HepG2 (cell line): ENCODE data around the gene PCCB. TPM values are rescaled to one million over a fixed set of nuclear protein-coding genes. Genes with fewer than 3 reads are reported as not detected.

Source experiments
- CBX1 ChIP-seq: IDR thresholded peaks from one replicate; pipeline ENCODE4 v1.6.1; 2016; ENCODE audit warnings: antibody characterized with exemption, low read depth
- CEBPG ChIP-seq: IDR thresholded peaks from 2 replicates; pipeline ENCODE4 v1.6.1; 2016
- ELF4 ChIP-seq: sonication (generic); formaldehyde crosslinking; IDR thresholded peaks from 2 replicates; pipeline ENCODE4 v1.5.0; 2020; ENCODE audit warnings: missing genetic modification reagents, mild to moderate bottlenecking, moderate library complexity, borderline replicate concordance
- HOMEZ ChIP-seq: IDR thresholded peaks from 2 replicates; pipeline ENCODE4 v1.6.1; 2016; ENCODE audit warnings: low read depth
- KAT7 ChIP-seq: IDR thresholded peaks from 2 replicates; pipeline ENCODE4 v1.6.1; 2018; ENCODE audit warnings: borderline replicate concordance, missing compliant biosample characterization
- NFRKB ChIP-seq: fragments of 450-650 bp; IDR thresholded peaks from 2 replicates; pipeline ENCODE4 v1.6.1; 2017
- ONECUT2 ChIP-seq: sonication (generic); formaldehyde crosslinking; IDR thresholded peaks from 2 replicates; pipeline ENCODE4 v1.4.0; 2020; ENCODE audit warnings: missing genetic modification reagents
- PAF1 ChIP-seq: IDR thresholded peaks from 2 replicates; pipeline ENCODE4 v1.6.1; 2016; ENCODE audit warnings: missing genetic modification reagents, missing compliant biosample characterization
- XBP1 ChIP-seq: sonication (generic); formaldehyde crosslinking; IDR thresholded peaks from 2 replicates; pipeline ENCODE4 v1.5.0; 2020; ENCODE audit warnings: missing genetic modification reagents
- ZBED4 ChIP-seq: sonication (generic); formaldehyde crosslinking; IDR thresholded peaks from 2 replicates; pipeline ENCODE4 v1.4.0; 2020; ENCODE audit warnings: missing genetic modification reagents, borderline replicate concordance
- ZBTB38 ChIP-seq: sonication (generic); formaldehyde crosslinking; IDR thresholded peaks from 2 replicates; pipeline ENCODE4 v1.5.1; 2020; ENCODE audit warnings: mild to moderate bottlenecking, missing genetic modification reagents
- ZFP90 ChIP-seq: sonication (generic); formaldehyde crosslinking; IDR thresholded peaks from 2 replicates; pipeline ENCODE4 v1.8.0; 2022; ENCODE audit warnings: missing genetic modification reagents, mild to moderate bottlenecking, inconsistent platforms, borderline replicate concordance
- ZNF121 ChIP-seq: sonication (generic); formaldehyde crosslinking; IDR thresholded peaks from 2 replicates; pipeline ENCODE4 v1.5.0; 2020; ENCODE audit warnings: mild to moderate bottlenecking, missing genetic modification reagents
- ZNF280D ChIP-seq: sonication (generic); formaldehyde crosslinking; IDR thresholded peaks from 2 replicates; pipeline ENCODE4 v1.5.1; 2020; ENCODE audit warnings: mild to moderate bottlenecking, missing genetic modification reagents
- ZNF331 ChIP-seq: sonication (generic); formaldehyde crosslinking; IDR thresholded peaks from 2 replicates; pipeline ENCODE4 v1.4.0; 2020; ENCODE audit warnings: missing genetic modification reagents
- ZNF616 ChIP-seq: sonication (generic); formaldehyde crosslinking; IDR thresholded peaks from 2 replicates; pipeline ENCODE4 v1.5.0; 2020; ENCODE audit warnings: low read depth, mild to moderate bottlenecking, missing genetic modification reagents
- ZNF678 ChIP-seq: sonication (generic); formaldehyde crosslinking; IDR thresholded peaks from 2 replicates; pipeline ENCODE4 v1.4.0; 2020; ENCODE audit warnings: mild to moderate bottlenecking, missing genetic modification reagents
- ZNF720 ChIP-seq: sonication (generic); formaldehyde crosslinking; IDR thresholded peaks from 2 replicates; pipeline ENCODE4 v1.4.0; 2020; ENCODE audit warnings: missing genetic modification reagents
- ZXDC ChIP-seq: sonication (generic); formaldehyde crosslinking; IDR thresholded peaks from 2 replicates; pipeline ENCODE4 v1.5.0; 2020; ENCODE audit warnings: mild to moderate bottlenecking, missing genetic modification reagents
- polyA plus RNA-seq, 8 experiments: library from polyadenylated mRNA; depleted of rRNA in 3 of 8; stranded (reverse) in 7 of 8; unstranded in 1 of 8; fragments of >200 nt; fragmentation: Illumina TruSeq in 4 of 8; extraction: Trizol in 4 of 8; gene quantifications; 2 replicates each; pipeline versions ENCODE4 v1.2.1 to v1.2.3, GENCODE V29; 2011 to 2016; ENCODE audit warnings: low read depth in 4 of 8, missing spikeins in 1 of 8, mixed read lengths in 1 of 8; ENCODE audit not compliant: insufficient read depth in 1 of 8
- total RNA-seq, 5 experiments: library from RNA; depleted of rRNA; stranded (reverse); fragments of >200 nt; fragmentation: Illumina TruSeq; extraction: Trizol; gene quantifications; 2 replicates each; pipeline ENCODE4 v1.2.3, GENCODE V29; 2016; ENCODE audit warnings: low read depth in 1 of 5

Gene PCCB
- total and polyA plus RNA-seq, 2 of the 13 experiments (the other 11 are each of a cell fraction or from before 2014, with no cell fraction given): 84.1 to 88.7 TPM

DNA sequence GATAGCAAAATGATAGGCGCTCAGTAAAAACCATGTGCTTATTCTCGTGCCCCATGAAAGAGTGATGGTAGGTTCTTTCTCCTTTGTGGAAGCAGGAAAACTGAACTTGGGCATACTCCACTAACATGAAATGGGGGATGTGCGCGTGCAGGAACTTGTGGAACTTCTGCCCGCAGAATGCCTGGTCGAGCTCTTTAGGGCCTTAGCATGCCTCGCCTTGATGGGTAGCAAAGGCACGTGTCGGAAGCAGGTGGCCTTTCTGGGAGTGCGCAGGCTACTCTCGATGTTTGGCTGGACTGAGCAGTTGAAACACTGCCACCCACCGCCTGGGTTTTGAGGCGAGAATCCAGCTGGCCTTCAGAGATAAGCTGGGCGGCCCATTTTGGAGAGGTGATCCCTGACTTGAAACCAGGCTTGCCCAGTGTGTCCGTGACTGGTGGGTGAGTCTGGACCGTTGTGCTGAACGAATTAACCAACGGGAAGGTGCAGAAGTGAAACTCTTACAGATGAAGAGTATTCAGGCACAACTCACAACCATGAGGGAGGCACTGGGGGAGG is 842 bp downstream of the PCCB start (continued):
- TF ChIP-seq ZNF280D (CRISPR knock-in tag): no peak; the same call in 1 of the 2 replicates
- no peak for TF ChIP-seq ZNF121 (CRISPR knock-in tag)
- peak; percentile 94; the same call in 1 of the 2 replicates for TF ChIP-seq ZXDC (CRISPR knock-in tag)
- no peak for TF ChIP-seq ZNF720 (CRISPR knock-in tag)
- TF ChIP-seq NFRKB: no peak
- peak; percentile 76 for TF ChIP-seq ONECUT2 (CRISPR knock-in tag)
- peak; percentile 71; the same call in 1 of the 2 replicates for TF ChIP-seq ZBED4
- peak; percentile 81 for TF ChIP-seq ZBTB38
- TF ChIP-seq ELF4 (CRISPR knock-in tag): peak; percentile 80; the same call in 1 of the 2 replicates
- TF ChIP-seq KAT7: no peak
- TF ChIP-seq ZNF616 (CRISPR knock-in tag): peak; percentile 89; the same call in 1 of the 2 replicates
- peak; percentile 17 for TF ChIP-seq CBX1
- no peak for TF ChIP-seq PAF1 (CRISPR knock-in tag)
- TF ChIP-seq XBP1: peak; percentile 81; the same call in 1 of the 2 replicates
- TF ChIP-seq ZNF331 (CRISPR knock-in tag): peak; percentile 56; the same call in 1 of the 2 replicates
- no peak; the same call in 1 of the 2 replicates for TF ChIP-seq HOMEZ
- 0 out of 2 replicates have a peak, but pooled peaks have one; percentile 63 for TF ChIP-seq ZFP90 (CRISPR knock-in tag)
- no peak for TF ChIP-seq CEBPG (CRISPR knock-in tag)
- peak; percentile 95 for TF ChIP-seq ZNF678 (CRISPR knock-in tag)
